ENCODE measurements around the gene LRP1B.

The LRP1B gene

GRCh38 chr2:140577453-140577852 is 1553.4 kb downstream of the LRP1B start:
- no peak overlapping the region for H3K4me2 ChIP-seq (ENCODE audit: low read depth, low read length, poor library complexity, severe bottlenecking)
- TF ChIP-seq, protein P1, sequence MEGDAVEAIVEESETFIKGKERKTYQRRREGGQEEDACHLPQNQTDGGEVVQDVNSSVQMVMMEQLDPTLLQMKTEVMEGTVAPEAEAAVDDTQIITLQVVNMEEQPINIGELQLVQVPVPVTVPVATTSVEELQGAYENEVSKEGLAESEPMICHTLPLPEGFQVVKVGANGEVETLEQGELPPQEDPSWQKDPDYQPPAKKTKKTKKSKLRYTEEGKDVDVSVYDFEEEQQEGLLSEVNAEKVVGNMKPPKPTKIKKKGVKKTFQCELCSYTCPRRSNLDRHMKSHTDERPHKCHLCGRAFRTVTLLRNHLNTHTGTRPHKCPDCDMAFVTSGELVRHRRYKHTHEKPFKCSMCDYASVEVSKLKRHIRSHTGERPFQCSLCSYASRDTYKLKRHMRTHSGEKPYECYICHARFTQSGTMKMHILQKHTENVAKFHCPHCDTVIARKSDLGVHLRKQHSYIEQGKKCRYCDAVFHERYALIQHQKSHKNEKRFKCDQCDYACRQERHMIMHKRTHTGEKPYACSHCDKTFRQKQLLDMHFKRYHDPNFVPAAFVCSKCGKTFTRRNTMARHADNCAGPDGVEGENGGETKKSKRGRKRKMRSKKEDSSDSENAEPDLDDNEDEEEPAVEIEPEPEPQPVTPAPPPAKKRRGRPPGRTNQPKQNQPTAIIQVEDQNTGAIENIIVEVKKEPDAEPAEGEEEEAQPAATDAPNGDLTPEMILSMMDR (conservative IDR thresholded peaks at IDR 0.05; ENCODE audit: low read length): no peak
- TF ChIP-seq EZH2phosphoT487 (IDR thresholded peaks at IDR 0.05; ENCODE audit: borderline replicate concordance): no peak
- H3K9me3 ChIP-seq (ENCODE audit: insufficient read depth, low read depth, low read length): no peaks in the 10 kb centered on the region
- no peak overlapping the region for H3K9ac ChIP-seq (ENCODE audit: low read depth, low read length, poor library complexity, severe bottlenecking)
- no peaks in the 10 kb centered on the region for H3K27me3 ChIP-seq (ENCODE audit: insufficient read depth, low read length, poor library complexity, severe bottlenecking)
- H3K4me1 ChIP-seq (ENCODE audit: insufficient read depth, low read length, poor library complexity, severe bottlenecking): no peaks in the 10 kb centered on the region
- H3F3A ChIP-seq (ENCODE audit: low read depth): no peaks in the 10 kb centered on the region
- no peaks in the 10 kb centered on the region for H3K36me3 ChIP-seq (ENCODE audit: insufficient read depth, low read length)
- H4K20me1 ChIP-seq (ENCODE audit: insufficient read depth, low read length, poor library complexity, severe bottlenecking): no peaks in the 10 kb centered on the region
- no peaks in the 10 kb centered on the region for H3K9me2 ChIP-seq (replicated peaks; ENCODE audit: low read depth, low read length)
- no peaks in the 10 kb centered on the region for H3K79me2 ChIP-seq (ENCODE audit: insufficient read depth, low read length)
- no peak overlapping the region for H2AFZ ChIP-seq (ENCODE audit: low read length)
- H3K4me3 ChIP-seq (ENCODE audit: low read length, poor library complexity, severe bottlenecking): no peak overlapping the region

DNA sequence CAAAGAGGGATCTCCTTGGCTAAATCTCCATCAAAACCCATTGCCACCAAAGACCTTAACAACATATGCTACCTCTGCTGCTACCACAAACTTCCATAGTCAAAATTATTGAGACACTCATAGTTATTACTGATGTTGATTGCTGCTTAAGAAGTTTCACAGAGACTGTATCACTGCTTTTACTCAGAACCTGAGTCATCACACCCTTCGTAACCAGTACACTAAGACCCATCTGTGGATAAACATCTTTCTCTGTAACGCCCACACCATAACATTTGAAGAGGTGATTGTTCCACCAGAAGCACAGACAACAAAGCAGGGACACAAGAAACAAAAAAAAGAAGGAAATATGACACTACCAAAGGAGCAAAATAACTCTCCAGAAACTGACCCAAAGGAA is 1563.1 kb downstream of the LRP1B start:
- Histone ChIP-seq H3K79me2 (ENCODE audit: insufficient read depth, low read length) (no peaks in the 10 kb centered on the region), H4K20me1 (ENCODE audit: insufficient read depth, low read length, poor library complexity, severe bottlenecking) (no peaks in the 10 kb centered on the region), H3K27me3 (ENCODE audit: insufficient read depth, low read length, poor library complexity, severe bottlenecking) (no peaks in the 10 kb centered on the region), H3K4me3 (ENCODE audit: low read length, poor library complexity, severe bottlenecking) (no peak overlapping the region), H3K9me3 (ENCODE audit: insufficient read depth, low read depth, low read length) (no peaks in the 10 kb centered on the region), H3K9me2 (replicated peaks; ENCODE audit: low read depth, low read length) (no peaks in the 10 kb centered on the region), H3F3A (ENCODE audit: low read depth) (no peaks in the 10 kb centered on the region), H3K4me1 (ENCODE audit: insufficient read depth, low read length, poor library complexity, severe bottlenecking) (no peaks in the 10 kb centered on the region), H2AFZ (ENCODE audit: low read length) (no peak overlapping the region), H3K4me2 (ENCODE audit: low read depth, low read length, poor library complexity, severe bottlenecking) (no peak overlapping the region), H3K9ac (ENCODE audit: low read depth, low read length, poor library complexity, severe bottlenecking) (no peak overlapping the region), H3K36me3 (ENCODE audit: insufficient read depth, low read length) (no peaks in the 10 kb centered on the region)
- TF ChIP-seq EZH2phosphoT487 (IDR thresholded peaks at IDR 0.05; ENCODE audit: borderline replicate concordance): no peak
- TF ChIP-seq, protein P1 (conservative IDR thresholded peaks at IDR 0.05; ENCODE audit: low read length): no peak

- TF ChIP-seq, protein P1 (conservative IDR thresholded peaks at IDR 0.05; ENCODE audit: low read length): no peak
- TF ChIP-seq EZH2phosphoT487 (IDR thresholded peaks at IDR 0.05; ENCODE audit: borderline replicate concordance): no peak
- no peaks in the 10 kb centered on the region for H3K9me3 ChIP-seq (ENCODE audit: insufficient read depth, low read depth, low read length)
- no peaks in the 10 kb centered on the region for H3K4me1 ChIP-seq (ENCODE audit: insufficient read depth, low read length, poor library complexity, severe bottlenecking)
- H3K4me2 ChIP-seq (ENCODE audit: low read depth, low read length, poor library complexity, severe bottlenecking): no peak overlapping the region
- H3K27me3 ChIP-seq (ENCODE audit: insufficient read depth, low read length, poor library complexity, severe bottlenecking): no peaks in the 10 kb centered on the region
- no peak overlapping the region for H3K9ac ChIP-seq (ENCODE audit: low read depth, low read length, poor library complexity, severe bottlenecking)
- no peaks in the 10 kb centered on the region for H4K20me1 ChIP-seq (ENCODE audit: insufficient read depth, low read length, poor library complexity, severe bottlenecking)
- no peaks in the 10 kb centered on the region for H3K36me3 ChIP-seq (ENCODE audit: insufficient read depth, low read length)
- H3K79me2 ChIP-seq (ENCODE audit: insufficient read depth, low read length): no peaks in the 10 kb centered on the region
- H2AFZ ChIP-seq (ENCODE audit: low read length): no peak overlapping the region
- H3F3A ChIP-seq (ENCODE audit: low read depth): no peaks in the 10 kb centered on the region
- no peak overlapping the region for H3K4me3 ChIP-seq (ENCODE audit: low read length, poor library complexity, severe bottlenecking)
- no peaks in the 10 kb centered on the region for H3K9me2 ChIP-seq (replicated peaks; ENCODE audit: low read depth, low read length)
These were observed 1565.1 kb downstream of the LRP1B start for GRCh38 chr2:140565756-140566155.
